Measurements from ENCODE around the gene FBXO47.

FBXO47 gene

GRCh38 chr17:38892620-38893019 is 74.6 kb downstream of the FBXO47 start:
- no peak for DNase-seq (ENCODE audit: low read depth, low spot score)
- H3K4me3 ChIP-seq (ENCODE audit: low read length) = no peak overlapping the region

DNA sequence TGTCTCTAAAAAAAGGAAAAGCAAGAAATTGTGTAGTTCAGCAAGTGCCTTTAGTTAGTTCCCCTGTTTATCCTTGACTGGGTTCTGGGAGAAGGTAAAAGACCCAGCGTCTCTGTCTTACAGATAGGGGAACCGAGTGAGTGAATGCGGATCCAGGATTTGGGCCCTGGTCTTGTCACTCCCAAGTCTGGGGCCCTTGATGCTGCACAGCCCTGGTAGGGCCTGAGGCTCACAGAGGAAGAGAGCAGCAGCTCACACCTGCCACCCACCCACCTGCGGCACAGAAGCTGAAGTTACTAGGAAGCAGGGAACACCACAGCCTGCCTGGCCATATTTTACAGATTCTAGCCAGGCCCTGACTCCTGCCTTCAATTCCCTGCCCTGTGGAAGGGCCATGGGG is 75.1 kb downstream of the FBXO47 start:
- H3K4me3 ChIP-seq (ENCODE audit: low read length) = no peak overlapping the region
- no peak for DNase-seq (ENCODE audit: low read depth, low spot score)

- DNase-seq (ENCODE audit: low read depth, low spot score) = peak; percentile 66
- H3K4me3 ChIP-seq (ENCODE audit: low read length) = no peak overlapping the region
These were observed 75.8 kb downstream of the FBXO47 start for GRCh38 chr17:38891441-38891840.

DNA sequence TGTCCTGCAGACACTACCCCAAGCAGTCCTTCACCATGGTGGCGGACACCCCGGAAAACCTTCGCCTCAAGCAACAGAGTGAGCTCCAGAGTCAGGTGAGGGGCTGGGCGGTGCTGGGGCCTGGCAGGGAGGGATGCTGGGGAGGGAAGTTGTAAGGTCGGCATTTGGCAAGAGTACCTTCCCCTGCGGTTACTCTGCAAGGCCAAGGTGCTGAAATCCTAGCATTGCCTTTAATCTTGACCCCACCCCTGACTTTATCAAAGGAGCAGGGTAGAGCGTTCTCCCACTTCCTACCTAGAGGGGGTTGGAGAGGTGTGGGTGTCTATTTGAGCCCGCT is 76.8 kb downstream of the FBXO47 start:
- peak overlapping the region; percentile 1; the same call in 1 of the 2 replicates for H3K4me3 ChIP-seq (ENCODE audit: low read length)
- peak; percentile 81 for DNase-seq (ENCODE audit: low read depth, low spot score)

GRCh38 chr17:38889745-38890409 is 77.3 kb downstream of the FBXO47 start:
- peak overlapping the region; percentile 1; the same call in 1 of the 2 replicates for H3K4me3 ChIP-seq (ENCODE audit: low read length)
- DNase-seq (ENCODE audit: low read depth, low spot score) = no peak

GRCh38 chr17:38888842-38889241 is 78.4 kb downstream of the FBXO47 start:
- H3K4me3 ChIP-seq (ENCODE audit: low read length) = no peak overlapping the region
- DNase-seq (ENCODE audit: low read depth, low spot score) = no peak

DNA sequence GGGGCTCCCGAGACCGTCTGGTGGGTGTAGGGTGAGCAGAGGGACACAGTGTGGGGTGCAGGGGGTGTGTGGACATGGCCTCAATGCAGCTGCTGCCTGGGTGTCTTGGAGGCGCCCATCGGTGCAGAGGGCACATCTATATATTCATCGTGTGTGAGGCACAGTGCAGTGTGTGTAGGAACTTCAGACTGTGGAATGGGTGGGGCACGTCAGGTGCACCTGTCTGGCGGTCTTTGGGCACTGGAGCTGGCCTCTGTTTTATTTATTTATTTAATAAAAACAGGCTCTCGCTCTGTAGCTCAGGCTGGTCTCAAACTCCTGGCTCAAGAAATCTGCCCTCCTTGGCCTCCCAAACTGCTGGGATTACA is 80.6 kb downstream of the FBXO47 start:
- no peak for DNase-seq (ENCODE audit: low read depth, low spot score)
- H3K4me3 ChIP-seq (ENCODE audit: low read length) = no peak overlapping the region

Measured in Jurkat, Clone E6-1 (cell line).